VCaP (cell line): ENCODE results near the gene GIMD1.

Experiments used
- H3K27ac ChIP-seq: fragments of 450-650 bp; 2 replicates; pipeline ENCODE4 v1.5.1; 2017
- TF ChIP-seq, protein P1 (sequence below): fragments of 450-650 bp; conservative IDR thresholded peaks from 2 replicates; pipeline ENCODE4 v1.5.1; 2017; ENCODE audit warnings: mild to moderate bottlenecking, moderate library complexity

GIMD1 gene

DNA sequence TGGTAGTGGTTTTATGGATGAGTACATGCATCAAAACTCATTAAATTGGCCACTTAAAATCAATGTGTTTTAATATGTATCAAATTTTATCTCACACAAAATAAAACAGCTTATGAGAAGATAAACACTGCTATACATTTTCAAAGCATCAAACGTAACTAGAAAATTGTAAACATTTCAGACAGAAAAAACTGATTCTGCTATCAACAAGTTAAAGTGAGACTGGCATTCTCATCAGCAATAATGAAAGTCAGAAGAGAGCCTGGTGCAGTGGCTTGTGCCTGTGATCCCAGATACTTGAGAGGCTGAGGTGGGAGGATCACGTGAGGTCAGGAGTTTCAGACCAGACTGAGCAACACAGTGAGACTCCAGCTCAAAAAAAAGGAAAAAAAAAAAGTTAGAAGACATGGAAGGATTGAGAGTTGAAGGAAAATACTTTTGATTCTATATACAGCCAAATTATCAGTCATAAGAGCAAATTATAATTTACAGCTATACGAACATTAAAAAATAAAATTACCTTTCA, 55.5 kb downstream of the GIMD1 start:
- no peak overlapping the region for H3K27ac ChIP-seq
- TF ChIP-seq, protein P1, sequence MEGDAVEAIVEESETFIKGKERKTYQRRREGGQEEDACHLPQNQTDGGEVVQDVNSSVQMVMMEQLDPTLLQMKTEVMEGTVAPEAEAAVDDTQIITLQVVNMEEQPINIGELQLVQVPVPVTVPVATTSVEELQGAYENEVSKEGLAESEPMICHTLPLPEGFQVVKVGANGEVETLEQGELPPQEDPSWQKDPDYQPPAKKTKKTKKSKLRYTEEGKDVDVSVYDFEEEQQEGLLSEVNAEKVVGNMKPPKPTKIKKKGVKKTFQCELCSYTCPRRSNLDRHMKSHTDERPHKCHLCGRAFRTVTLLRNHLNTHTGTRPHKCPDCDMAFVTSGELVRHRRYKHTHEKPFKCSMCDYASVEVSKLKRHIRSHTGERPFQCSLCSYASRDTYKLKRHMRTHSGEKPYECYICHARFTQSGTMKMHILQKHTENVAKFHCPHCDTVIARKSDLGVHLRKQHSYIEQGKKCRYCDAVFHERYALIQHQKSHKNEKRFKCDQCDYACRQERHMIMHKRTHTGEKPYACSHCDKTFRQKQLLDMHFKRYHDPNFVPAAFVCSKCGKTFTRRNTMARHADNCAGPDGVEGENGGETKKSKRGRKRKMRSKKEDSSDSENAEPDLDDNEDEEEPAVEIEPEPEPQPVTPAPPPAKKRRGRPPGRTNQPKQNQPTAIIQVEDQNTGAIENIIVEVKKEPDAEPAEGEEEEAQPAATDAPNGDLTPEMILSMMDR: no peak

DNA sequence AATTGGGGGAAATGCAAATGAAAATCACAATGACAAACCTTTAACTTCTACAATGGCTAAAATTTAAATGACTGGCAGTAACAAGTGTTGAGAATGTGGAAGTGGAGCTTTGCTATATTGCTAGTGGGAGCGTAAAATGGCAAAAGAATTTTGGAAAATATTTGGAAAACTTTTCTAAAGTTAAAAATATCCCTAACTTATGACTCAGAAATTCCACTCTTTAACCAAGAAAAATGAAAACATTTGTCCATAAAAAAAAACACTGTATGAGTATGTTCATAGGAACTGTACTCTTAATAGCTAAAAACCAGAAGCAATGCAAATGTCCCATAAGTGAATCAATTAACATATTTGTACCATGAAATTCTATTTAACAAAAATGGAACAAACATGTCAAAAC, 56.2 kb downstream of the GIMD1 start:
- TF ChIP-seq, protein P1: no peak
- H3K27ac ChIP-seq: no peak overlapping the region
